HepG2 (cell line): ENCODE measurements around the gene TTC28. TPM values are rescaled to one million over a fixed set of nuclear protein-coding genes. Genes with fewer than 3 reads are reported as not detected.

Experiments
- ARNT2 ChIP-seq: sonication (generic); formaldehyde crosslinking; IDR thresholded peaks from 2 replicates; pipeline ENCODE4 v1.8.0; 2022; ENCODE audit warnings: mild to moderate bottlenecking, low read depth, missing genetic modification reagents, moderate library complexity
- EEA1 ChIP-seq: sonication (generic); formaldehyde crosslinking; IDR thresholded peaks from 2 replicates; pipeline ENCODE4 v1.5.1; 2020; ENCODE audit warnings: mild to moderate bottlenecking, missing genetic modification reagents, borderline replicate concordance
- KLF11 ChIP-seq: IDR thresholded peaks from 2 replicates; pipeline ENCODE4 v1.6.1; 2016; ENCODE audit warnings: missing compliant biosample characterization
- PHB2 ChIP-seq: fragments of 450-650 bp; IDR thresholded peaks from 2 replicates; pipeline ENCODE4 v1.6.1; 2018; ENCODE audit not compliant: partially characterized antibody
- RBM39 ChIP-seq: fragments of 200-400 bp; formaldehyde crosslinking; IDR thresholded peaks from one replicate; pipeline ENCODE4 v1.6.1; 2018; ENCODE audit warnings: antibody characterized with exemption, mild to moderate bottlenecking, low read depth, low read length; ENCODE audit not compliant: poor library complexity, severe bottlenecking
- SIN3A ChIP-seq: IDR thresholded peaks from 2 replicates; pipeline ENCODE4 v1.6.1; 2011; ENCODE audit warnings: low read depth, mild to moderate bottlenecking, control low read depth, low read length, borderline replicate concordance
- SKI ChIP-seq: fragments of 450-650 bp; IDR thresholded peaks from one replicate; pipeline ENCODE4 v1.6.1; 2018; ENCODE audit warnings: mild to moderate bottlenecking; ENCODE audit not compliant: partially characterized antibody
- SMAD3 ChIP-seq: sonication (generic); formaldehyde crosslinking; IDR thresholded peaks from 2 replicates; pipeline ENCODE4 v1.4.0; 2020; ENCODE audit warnings: missing genetic modification reagents
- TOPORS ChIP-seq: sonication (generic); formaldehyde crosslinking; IDR thresholded peaks from 2 replicates; pipeline ENCODE4 v1.8.0; 2023; ENCODE audit warnings: mild to moderate bottlenecking, missing genetic modification reagents
- ZKSCAN8 ChIP-seq: IDR thresholded peaks from 2 replicates; pipeline ENCODE4 v1.6.1; 2016; ENCODE audit warnings: borderline replicate concordance, missing genetic modification reagents, missing compliant biosample characterization
- ZNF225 ChIP-seq: sonication (generic); formaldehyde crosslinking; IDR thresholded peaks from 2 replicates; pipeline ENCODE4 v1.4.0; 2020; ENCODE audit warnings: mild to moderate bottlenecking, missing genetic modification reagents
- ZNF264 ChIP-seq: sonication (generic); formaldehyde crosslinking; IDR thresholded peaks from 2 replicates; pipeline ENCODE4 v1.4.0; 2020; ENCODE audit warnings: missing genetic modification reagents
- ZNF343 ChIP-seq: sonication (generic); formaldehyde crosslinking; IDR thresholded peaks from 2 replicates; pipeline ENCODE4 v1.4.0; 2020; ENCODE audit warnings: mild to moderate bottlenecking, missing genetic modification reagents
- ZNF563 ChIP-seq: sonication (generic); formaldehyde crosslinking; IDR thresholded peaks from 2 replicates; pipeline ENCODE4 v1.8.0; 2022; ENCODE audit warnings: mild to moderate bottlenecking, moderate library complexity, missing genetic modification reagents
- ZNF672 ChIP-seq: sonication (generic); formaldehyde crosslinking; IDR thresholded peaks from 2 replicates; pipeline ENCODE4 v1.8.1; 2022; ENCODE audit warnings: missing genetic modification reagents
- ZNF777 ChIP-seq: sonication (generic); formaldehyde crosslinking; IDR thresholded peaks from 2 replicates; pipeline ENCODE4 v1.4.0; 2020; ENCODE audit warnings: missing genetic modification reagents
- polyA plus RNA-seq, 8 experiments: library from polyadenylated mRNA; depleted of rRNA in 3 of 8; stranded (reverse) in 7 of 8; unstranded in 1 of 8; fragments of >200 nt; fragmentation: Illumina TruSeq in 4 of 8; extraction: Trizol in 4 of 8; gene quantifications; 2 replicates each; pipeline versions ENCODE4 v1.2.1 to v1.2.3, GENCODE V29; 2011 to 2016; ENCODE audit warnings: low read depth in 4 of 8, missing spikeins in 1 of 8, mixed read lengths in 1 of 8; ENCODE audit not compliant: insufficient read depth in 1 of 8
- total RNA-seq, 5 experiments: library from RNA; depleted of rRNA; stranded (reverse); fragments of >200 nt; fragmentation: Illumina TruSeq; extraction: Trizol; gene quantifications; 2 replicates each; pipeline ENCODE4 v1.2.3, GENCODE V29; 2016; ENCODE audit warnings: low read depth in 1 of 5
- TF ChIP-seq, protein P1 (sequence below): IDR thresholded peaks from 2 replicates; pipeline ENCODE4 v1.6.1; 2016; ENCODE audit warnings: low read depth
- TF ChIP-seq, protein P2 (sequence below): sonication (generic); formaldehyde crosslinking; IDR thresholded peaks from 2 replicates; pipeline ENCODE4 v1.9.0; 2022; ENCODE audit warnings: missing genetic modification reagents, mild to moderate bottlenecking, borderline replicate concordance
- TF ChIP-seq, protein P3 (sequence below): sonication (generic); formaldehyde crosslinking; IDR thresholded peaks from 2 replicates; pipeline ENCODE4 v1.9.0; 2021; ENCODE audit warnings: missing genetic modification reagents, mild to moderate bottlenecking, borderline replicate concordance

Gene TTC28
- total and polyA plus RNA-seq, 2 of the 13 experiments (the other 11 are each of a cell fraction or from before 2014, with no cell fraction given): 4.2 to 13.1 TPM

DNA sequence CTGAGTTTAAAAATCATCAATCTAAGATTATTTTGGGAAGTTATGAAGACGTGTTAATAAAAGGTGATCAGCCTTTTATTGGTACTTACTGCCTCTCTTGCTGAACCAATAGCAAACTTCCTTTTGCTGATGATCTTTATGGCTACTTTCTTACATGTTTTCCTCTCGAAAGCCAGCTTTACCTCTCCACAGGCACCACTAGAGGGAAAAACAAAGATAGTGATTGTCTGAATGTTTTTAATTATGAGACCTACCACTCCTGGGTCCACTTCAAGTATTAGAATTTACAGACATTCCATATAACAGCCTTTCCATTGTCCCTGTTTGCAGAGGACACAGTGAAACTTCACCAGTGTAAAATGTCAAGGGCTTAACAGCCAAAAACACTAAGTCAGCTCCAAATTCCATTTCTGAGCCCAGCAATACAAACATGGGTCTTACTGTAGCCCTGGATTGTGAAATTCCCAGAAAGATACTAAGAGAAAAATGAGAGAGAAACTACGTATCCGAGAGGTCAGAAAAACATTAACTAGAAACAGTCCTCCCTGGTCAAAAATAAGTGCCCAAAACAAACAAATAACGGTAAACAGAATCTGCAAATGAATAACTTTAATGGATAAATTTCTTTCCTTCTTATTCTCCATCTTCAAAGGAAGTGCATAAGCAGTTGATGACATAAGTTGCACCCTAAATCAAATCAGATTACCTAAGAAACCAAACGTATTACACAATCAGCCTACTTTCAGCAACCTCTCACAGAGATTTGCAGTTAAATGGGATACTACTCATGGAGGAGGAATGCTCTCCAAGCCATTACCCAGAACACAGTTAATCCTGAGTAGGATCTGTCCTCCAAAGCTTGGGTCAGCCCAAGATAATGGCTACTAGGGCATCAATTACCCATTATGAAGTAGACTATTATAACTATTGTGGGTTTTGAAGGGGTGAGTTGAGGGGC, 32.5 kb upstream of the TTC28 start (continued):
- TF ChIP-seq, protein P1, sequence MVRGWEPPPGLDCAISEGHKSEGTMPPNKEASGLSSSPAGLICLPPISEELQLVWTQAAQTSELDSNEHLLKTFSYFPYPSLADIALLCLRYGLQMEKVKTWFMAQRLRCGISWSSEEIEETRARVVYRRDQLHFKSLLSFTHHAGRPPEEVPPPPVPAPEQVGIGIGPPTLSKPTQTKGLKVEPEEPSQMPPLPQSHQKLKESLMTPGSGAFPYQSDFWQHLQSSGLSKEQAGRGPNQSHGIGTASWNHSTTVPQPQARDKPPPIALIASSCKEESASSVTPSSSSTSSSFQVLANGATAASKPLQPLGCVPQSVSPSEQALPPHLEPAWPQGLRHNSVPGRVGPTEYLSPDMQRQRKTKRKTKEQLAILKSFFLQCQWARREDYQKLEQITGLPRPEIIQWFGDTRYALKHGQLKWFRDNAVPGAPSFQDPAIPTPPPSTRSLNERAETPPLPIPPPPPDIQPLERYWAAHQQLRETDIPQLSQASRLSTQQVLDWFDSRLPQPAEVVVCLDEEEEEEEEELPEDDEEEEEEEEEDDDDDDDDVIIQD (CRISPR knock-in tag): 0 out of 2 replicates have a peak, but pooled peaks have one; percentile 36
- TF ChIP-seq TOPORS (no peak), SKI (no peak), ZNF225 (CRISPR knock-in tag) (no peak), ZNF672 (no peak), RBM39 (no peak), SMAD3 (CRISPR knock-in tag) (no peak), ZNF777 (no peak), ZNF343 (CRISPR knock-in tag) (no peak), SIN3A (0 out of 2 replicates have a peak, but pooled peaks have one; percentile 26), EEA1 (CRISPR knock-in tag) (no peak), ZNF264 (CRISPR knock-in tag) (no peak), ZKSCAN8 (CRISPR knock-in tag) (peak; percentile 32; the same call in 1 of the 2 replicates), ZNF563 (CRISPR knock-in tag) (no peak), ARNT2 (no peak), PHB2 (no peak), KLF11 (CRISPR knock-in tag) (no peak; the same call in 1 of the 2 replicates)
- TF ChIP-seq, protein P2, sequence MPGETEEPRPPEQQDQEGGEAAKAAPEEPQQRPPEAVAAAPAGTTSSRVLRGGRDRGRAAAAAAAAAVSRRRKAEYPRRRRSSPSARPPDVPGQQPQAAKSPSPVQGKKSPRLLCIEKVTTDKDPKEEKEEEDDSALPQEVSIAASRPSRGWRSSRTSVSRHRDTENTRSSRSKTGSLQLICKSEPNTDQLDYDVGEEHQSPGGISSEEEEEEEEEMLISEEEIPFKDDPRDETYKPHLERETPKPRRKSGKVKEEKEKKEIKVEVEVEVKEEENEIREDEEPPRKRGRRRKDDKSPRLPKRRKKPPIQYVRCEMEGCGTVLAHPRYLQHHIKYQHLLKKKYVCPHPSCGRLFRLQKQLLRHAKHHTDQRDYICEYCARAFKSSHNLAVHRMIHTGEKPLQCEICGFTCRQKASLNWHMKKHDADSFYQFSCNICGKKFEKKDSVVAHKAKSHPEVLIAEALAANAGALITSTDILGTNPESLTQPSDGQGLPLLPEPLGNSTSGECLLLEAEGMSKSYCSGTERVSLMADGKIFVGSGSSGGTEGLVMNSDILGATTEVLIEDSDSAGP (CRISPR knock-in tag): no peak
- TF ChIP-seq, protein P3, sequence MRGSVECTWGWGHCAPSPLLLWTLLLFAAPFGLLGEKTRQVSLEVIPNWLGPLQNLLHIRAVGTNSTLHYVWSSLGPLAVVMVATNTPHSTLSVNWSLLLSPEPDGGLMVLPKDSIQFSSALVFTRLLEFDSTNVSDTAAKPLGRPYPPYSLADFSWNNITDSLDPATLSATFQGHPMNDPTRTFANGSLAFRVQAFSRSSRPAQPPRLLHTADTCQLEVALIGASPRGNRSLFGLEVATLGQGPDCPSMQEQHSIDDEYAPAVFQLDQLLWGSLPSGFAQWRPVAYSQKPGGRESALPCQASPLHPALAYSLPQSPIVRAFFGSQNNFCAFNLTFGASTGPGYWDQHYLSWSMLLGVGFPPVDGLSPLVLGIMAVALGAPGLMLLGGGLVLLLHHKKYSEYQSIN (CRISPR knock-in tag): no peak
